ENCODE measurements around the gene INPP4B.
"Not testable (repeated sequence)": the region's sequence is repeated elsewhere in the genome, so short reads cannot be mapped to it uniquely, and the experiment has no call there.

Gene INPP4B

DNA sequence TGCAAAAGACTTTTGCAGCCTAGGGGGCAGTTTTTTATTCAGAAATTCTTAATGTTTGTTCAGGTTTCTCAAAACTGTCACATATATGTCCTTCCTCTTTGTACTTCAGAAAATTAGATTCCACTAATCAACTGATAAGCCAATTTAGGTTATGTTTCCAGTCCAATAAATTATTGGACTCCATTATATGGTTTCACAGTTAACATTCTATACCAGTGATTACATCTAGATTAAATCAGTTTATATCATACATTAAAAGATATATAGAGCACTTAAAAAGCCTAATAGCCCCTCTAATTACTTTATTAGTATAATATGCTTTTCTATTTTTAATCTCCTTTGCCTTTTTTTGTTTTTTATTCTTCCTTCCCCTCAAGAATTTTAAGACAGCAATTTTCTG, 434.1 kb downstream of the INPP4B start:
- no peak for DNase-seq (ENCODE audit: low read depth in 2 of 2)

DNA sequence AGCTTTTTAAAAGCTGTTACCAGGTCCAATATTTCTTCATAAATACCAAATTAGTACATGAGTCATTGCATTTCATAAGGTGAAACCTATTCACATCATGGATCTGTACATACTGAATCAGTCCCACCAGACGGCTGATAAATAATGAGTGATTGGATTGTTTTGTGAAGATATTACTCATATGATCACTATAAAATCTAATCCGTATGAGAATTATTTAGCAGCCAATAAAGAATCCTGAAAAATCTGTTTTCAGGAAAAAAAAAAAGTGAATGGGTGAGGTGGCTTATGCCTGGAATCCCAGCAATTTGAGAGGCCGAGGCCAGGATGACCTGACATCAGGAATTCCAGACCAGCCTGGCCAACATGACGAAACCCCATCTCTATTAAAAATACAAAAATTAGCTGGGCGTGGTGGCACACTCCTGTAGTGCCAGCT, 438.1 kb downstream of the INPP4B start:
- DNase-seq (ENCODE audit: low read depth in 2 of 2): peak in 1 of 2 experiments; percentile 48

DNA sequence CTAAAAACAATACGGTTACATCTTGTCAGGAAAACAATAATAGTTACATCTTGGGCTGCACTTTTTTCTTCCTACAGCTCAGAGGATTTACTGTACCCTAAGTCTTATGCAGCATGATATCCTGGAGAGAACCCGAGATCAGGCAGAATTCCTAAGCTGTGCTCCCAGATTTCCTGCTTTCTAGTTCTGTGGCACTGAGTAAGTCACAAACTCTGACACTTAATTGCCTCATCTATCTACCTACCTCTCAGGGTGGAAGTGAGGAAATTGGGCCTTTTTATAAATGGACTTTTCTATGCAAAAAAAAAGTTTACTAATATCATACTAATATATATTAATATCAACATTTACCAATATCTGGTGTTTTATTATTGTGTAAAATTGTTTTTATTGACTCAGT, 438.5 kb downstream of the INPP4B start:
- DNase-seq (ENCODE audit: low read depth in 2 of 2): no peak

DNA sequence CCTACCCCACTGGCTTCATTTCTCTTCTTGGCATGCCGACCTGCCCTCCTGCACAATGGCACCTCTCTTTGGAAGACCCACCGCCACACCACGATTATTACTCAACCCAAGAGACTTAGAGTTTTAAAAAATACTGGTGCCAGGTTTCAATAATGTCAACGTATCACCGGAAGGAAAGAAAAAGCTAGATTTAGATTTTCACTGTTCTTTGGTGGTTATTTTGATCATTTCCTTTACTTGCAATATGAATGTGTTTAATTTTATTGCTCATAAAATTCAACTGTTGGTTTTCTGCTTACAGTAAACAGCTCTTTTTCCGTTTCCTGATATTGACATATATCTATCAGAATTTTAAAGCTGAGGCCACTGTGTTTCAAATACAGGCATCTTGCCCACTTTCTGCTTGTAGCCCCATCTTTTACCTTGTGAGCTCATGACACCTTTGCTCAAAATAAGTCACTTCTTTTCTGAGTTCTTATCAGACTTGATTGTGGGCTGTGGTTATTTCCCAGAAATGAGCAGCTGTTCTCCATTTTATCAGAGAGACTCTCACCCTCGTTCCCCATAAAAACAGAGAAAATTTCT, 439.1 kb downstream of the INPP4B start:
- DNase-seq (ENCODE audit: low read depth in 2 of 2): no peak

DNA sequence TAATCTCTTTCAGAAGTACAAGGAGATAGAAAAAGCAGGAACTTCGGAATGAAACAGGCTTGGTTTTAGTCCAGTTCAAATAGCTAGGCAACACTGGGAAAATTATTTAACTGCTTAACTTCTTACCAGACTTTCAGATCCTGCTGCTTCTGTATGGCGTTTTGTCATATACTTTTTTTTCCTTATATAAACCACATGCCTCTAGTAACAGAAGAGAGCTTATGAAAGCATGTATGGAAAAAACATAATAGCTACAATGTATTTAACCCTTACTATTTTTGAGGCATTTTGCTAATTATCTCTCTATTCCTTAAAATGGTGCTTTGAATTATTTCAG, 439.6 kb downstream of the INPP4B start:
- DNase-seq (ENCODE audit: low read depth in 2 of 2): no peak

DNA sequence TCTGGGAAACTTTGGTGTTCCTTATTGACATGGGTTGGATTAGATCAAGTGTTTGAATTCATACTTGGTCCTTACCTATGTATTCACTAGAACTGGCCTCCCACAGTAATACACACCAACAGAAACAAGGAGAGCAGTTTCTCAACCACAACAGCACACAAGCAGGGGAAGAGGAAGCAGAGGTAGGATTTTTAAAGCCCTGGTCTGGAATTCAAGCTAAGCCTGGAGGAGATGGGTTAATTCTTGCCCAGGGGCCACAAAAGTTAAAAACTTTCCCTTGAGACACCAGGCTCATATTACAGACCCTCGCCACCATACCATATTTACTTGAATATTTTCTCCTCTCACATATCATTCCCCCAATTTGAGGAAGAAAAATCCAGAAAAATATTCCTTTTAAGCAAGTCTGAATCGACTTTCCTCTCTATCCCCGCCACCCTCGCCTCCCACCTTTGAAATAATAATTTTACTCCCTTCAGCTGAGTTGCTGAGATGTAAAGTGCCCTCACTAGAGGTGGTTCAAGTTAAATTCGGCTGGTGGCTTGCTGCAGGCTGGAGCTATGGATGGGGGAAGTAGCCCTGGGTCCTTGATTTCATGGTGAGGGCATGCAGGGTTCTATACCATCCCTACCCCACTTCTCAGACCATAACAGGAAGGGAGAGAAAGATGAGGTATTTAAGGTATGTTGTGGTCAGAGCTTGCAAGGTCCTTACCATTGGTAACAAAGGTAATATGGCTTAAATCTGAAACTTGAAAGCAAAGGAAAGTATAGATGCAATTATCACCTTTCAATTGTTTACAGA, 440.2 kb downstream of the INPP4B start:
- DNase-seq (ENCODE audit: low read depth in 2 of 2): no peak

DNA sequence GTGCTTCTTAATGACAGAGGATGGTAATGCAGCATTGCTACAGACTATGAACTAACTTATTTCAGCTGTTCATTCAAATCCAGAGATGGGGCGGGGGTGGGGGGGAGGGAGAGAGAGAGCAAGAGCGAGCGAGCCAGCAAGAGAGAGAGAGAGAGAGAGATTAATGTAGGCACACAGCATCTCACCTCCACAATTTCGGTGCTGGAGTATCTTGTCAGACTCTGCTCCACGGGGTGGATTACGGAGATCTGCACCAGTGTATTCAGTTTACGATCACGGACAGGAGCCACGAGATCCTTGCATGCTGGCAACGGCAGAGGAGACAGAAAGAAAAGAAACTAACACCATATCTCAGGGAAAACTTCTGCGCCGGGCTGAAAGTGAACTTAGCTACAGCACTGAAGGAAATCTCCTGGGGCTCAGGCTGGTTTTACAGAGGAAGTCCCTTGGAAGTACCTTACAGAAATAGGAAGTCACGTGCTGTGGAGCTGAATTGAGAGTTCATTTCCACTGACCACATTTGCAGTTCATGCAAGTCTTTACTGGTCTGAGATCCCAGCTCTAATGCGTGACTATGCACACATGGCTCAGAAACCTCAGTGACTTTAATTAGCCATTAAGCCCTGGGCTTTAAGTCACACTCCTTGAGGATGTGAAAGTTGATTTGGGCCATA, 440.9 kb downstream of the INPP4B start:
- DNase-seq (ENCODE audit: low read depth in 2 of 2): no peak

DNA sequence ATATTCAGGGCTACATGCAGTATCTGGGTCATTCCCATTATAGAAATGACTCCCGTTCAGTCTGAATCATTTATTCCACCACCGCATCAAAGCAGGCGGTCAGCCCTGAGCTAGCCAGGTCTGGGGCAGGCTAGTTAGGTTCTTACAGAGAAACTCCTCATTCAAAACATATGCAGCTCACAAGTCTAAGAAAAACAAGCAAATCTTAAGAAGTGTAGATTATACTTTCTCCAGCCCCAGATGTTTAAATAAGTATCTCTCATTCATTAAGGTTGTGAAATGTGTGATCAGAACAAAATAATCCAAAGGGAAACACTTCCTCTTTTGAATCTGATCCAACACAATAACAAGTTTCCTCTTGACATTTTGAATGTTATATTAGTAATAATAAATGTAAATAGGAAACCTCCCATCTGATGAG, 441.9 kb downstream of the INPP4B start:
- DNase-seq (ENCODE audit: low read depth in 2 of 2): no peak

DNA sequence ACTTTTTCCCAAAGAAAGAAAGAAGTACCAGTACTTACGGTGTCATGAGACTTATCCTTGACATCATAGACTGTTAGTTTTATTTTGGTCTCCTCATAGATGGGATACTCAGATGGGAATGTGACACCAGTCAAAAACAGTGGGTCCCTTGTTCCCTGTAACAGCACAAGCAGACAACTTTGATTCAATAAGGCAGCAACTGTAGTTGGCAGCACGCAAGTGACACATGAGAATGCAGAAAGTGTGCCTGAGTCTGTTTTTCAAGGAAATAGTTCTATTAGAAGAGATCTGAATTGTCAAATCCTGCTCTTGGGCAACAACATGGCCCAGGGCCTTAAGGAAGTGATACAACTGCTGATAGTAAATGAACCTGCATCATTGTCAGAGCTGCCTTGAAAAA, 443.2 kb downstream of the INPP4B start:
- no peak for DNase-seq (ENCODE audit: low read depth in 2 of 2)

DNA sequence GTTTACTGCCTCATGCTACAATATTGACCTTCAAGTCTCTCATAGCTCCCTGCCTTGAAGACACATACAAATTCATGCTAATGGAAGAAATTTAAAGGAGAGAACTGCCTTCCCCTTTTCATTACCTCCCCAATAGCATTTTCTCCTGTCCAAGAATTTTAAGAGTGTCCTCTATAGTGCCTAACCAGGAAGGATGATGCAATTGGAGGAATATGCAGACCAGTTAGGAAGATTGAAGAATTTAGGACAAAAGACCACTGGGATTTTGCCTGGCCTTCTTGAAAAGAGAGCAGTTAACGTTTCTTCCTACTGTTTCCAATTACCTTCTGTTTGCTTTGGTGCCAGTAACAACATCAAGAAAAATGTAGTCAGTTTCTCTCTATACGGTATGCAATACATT, 443.9 kb downstream of the INPP4B start:
- DNase-seq (ENCODE audit: low read depth in 2 of 2): peak; percentile 66 to 73

DNA sequence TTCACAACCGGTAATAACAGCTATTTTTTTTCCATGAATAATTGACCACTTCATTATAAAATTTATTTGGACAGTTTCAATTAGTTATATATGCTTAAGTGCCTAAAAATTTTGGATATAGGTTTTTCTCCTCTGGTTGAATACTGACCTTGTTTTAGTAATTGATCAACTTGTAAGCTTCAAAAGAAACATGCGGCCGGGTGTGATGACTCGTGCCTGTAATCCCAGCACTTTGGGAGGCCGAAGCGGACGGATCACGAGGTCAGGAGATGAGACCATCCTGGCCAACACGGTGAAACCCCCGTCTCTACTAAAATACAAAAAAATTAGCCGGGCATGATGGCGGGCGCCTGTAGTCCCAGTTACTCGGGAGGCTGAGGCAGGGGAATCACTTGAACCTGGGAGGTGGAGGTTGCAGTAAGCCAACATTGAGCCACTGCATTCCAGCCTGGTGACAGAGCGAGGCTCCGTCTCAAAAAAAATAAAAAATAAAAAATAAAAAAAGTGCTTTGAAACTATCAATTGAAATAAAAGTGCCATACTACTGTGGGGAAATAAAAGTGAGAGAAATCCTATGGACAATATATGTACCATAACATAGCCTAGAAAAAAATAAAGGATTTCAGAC, 448.6 kb downstream of the INPP4B start:
- not testable (repeated sequence) for DNase-seq (ENCODE audit: low read depth in 2 of 2)

DNA sequence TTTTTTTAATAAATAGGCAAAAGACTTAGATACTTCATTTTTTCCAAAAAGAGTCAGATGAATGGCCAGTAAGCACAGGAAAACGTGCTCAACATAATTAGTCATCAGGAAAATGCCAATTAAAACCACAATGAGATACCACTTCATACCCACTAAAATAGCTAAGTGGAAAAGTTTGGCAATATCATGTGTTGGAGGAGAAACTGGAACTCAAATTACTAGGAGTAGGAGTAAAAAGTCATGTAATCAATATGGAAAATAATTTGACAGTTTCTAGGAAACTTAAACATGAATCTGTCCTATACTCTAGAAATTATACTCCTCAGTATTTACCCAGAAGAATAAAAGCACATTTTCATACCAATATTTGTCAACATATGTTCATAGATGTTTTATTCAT, 449.8 kb downstream of the INPP4B start:
- no peak for DNase-seq (ENCODE audit: low read depth in 2 of 2)

DNA sequence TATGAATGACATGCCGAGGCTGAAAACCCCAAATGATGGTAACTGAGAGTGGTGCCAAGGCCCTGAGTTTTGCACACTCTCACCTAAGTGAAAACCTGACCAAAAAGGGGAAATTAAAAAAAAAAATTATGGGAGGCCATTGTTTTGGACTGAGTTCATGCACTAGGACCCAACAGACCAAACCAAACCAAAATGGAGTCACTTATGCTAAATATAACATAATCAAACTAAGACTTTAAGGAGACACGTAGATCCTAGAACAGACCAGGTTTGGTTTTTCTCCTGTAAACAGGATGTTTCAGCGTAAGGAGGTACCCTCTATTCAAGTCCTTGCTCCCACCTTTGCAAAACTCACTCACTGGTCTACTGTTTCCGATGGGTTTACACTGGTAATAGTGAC, 453.0 kb downstream of the INPP4B start:
- DNase-seq (ENCODE audit: low read depth in 2 of 2): no peak

DNA sequence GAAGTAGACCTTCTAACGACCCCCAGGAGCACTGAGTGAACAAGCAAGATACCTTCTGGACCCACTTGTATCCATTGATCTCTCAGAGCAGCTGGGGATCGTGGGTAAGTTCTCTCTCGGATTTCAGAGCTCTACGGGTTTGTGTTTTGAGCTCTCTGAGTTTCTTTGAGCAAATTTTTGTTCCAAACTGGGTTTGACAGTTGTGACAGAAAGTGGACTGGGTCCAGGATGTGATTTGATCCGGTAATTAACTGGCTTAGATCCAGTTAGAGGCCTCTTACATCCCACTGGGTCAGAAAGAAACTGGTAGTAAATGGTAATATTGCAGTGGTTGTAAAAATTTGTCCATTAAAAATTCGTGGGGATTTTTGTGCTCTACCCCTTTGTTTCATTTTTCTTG, 459.2 kb downstream of the INPP4B start:
- DNase-seq (ENCODE audit: low read depth in 2 of 2): no peak

DNA sequence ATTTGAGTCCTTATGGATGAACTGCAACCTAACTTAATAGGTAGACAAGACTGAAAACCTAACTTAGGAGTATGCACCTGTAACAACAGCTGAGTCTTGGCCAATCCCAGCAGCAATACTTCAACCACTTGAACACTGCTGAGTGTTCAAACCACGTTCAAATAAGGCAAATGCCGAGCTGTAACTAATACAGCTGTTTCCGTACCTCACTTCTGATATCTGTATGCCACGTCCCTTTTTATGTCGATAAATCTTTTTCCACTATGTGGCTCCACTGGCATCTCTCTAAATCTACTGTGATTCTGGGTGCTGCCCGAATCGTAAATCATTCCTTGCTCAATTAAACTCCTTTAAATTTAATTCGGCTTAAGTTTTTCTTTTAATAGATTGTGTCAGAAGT, 459.7 kb downstream of the INPP4B start:
- no peak for DNase-seq (ENCODE audit: low read depth in 2 of 2)

DNA sequence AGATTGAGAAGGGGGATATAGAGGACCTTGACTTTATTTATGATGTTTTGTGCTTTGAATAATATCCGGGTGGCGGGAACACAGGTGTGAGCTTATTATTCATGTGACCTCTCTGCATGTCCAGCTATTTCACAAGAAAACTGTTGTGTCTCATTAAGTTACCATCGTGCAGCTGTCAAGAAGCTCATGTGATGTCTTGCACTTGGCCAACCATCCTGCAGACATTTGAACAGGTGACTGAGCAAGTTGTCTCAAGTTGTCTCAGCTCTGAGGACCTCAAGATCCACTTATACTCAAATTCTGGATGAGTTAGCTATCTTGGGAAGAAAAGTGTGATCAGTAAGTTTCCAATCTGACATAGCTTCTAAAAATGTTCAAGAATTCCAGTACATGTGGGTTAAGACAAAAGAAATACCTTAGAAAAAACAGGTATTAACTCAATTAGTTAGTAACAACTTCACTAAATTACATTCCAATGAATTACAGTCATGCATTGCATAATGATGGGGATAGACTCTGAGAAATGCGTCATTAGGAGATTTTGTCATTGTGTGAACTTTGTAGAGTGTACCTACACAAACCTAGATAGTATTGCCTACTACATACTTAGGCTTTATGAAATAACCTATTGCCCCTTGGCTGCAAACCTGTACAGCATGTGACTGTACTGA, 462.2 kb downstream of the INPP4B start:
- DNase-seq (ENCODE audit: low read depth in 2 of 2): no peak

DNA sequence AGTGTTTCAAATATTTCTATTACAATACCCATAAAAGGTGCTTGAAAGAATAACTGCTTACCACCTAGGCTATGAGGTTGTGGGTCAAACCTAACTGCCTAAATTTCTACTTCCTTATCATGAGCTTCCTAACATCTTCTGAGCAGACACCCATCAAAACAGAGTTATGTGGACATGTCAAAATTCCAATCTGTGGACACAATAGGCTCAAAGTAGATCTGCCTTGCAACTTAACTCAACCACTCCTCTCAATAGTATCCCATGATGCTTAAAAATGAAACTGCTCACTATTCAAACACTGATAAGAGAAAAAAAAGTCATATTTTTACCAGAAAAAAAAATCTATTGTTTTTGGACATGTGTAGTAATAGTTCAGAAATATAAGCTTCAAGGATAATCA, 462.7 kb downstream of the INPP4B start:
- DNase-seq (ENCODE audit: low read depth in 2 of 2): no peak

DNA sequence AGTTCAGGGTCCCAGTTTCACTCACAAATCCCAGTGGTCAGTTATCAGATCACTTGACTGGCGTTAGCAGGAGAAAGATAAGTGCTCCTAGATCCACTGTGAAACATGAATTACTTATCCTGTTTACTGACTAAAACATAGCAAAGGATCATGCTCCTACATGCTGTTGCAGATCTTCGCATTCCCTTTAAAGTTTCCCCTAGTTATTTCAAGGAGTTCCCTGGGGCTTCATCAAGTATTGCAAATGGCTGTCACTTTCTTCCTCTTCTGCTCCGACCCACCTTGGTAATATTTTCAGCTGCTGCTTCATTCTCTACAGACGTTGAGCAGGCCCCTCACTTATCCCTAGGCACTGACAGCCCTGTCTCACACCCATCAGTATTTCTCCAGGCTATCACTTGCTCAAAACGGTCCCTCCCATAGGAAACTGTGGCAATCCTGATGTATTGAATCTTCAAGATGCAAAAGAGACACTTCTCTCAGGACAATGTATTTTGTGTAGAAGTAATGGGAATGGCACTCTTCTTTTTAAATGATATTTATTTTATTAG, 466.0 kb downstream of the INPP4B start:
- DNase-seq (ENCODE audit: low read depth in 2 of 2): no peak

DNA sequence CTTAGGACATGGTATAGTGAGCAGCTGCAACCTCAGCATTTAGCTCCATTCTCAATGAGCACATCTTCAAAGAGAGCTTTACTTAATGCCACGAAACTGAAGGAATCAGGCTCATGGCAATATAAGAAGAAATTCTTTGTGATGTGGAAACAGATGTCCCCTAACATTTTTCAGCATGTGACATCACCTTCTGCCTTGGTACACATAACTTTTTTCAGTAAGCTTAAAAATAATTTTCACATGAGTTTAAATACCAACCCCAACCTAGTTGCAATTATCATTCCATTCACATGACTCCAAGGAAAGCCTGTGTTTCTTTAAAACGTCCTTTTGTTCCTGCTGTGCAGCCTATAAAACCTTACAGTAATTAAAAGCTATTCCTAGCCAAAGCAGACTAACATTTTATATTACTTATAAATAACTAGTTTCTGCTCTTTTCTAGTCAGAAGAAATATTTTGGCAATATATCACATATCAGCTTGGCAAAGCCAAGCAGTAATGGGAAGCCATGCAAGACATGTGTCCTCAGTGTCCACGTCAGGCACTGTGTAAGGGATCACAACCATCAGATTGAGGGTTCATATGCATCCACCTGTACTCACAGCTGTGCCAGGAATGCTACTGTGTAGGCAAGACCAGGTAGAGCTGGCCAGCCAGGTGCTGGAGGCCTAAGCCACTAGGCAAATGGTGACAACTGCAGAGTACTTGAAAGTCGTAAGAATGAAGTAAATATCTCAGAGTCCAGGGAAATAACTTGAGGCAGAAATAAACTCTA, 466.6 kb downstream of the INPP4B start:
- peak; percentile 87 to 88 for DNase-seq (ENCODE audit: low read depth in 2 of 2)

DNA sequence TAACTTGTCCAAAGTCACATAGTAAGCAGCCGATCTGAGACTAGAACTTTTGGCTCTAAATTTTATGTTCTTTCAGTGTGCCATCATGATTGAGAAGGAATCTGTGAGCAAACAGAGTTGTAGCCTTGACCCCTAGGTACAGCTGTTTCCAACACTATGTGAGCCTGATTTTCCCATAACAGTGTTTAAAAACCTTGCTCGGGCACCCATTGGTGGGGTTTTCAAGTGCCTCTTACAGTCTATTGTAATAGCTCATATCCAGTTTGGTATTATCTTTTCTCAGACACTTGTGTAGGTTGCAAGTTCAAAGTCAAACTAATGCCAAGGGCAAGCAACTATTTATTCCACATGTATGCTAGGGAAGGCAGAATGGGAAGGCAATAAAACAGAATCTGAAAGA, 467.9 kb downstream of the INPP4B start:
- no peak for DNase-seq (ENCODE audit: low read depth in 2 of 2)

Data from fibroblast of skin of left biceps (primary cell).